Tibial nerve (tissue), 4 donors: ENCODE data around the gene PGF. TPM values are rescaled to one million over a fixed set of nuclear protein-coding genes. Genes with fewer than 3 reads are reported as not detected.

Experiments used
- DNase-seq, 2 donors: peaks; one replicate each; pipeline ENCODE4 v3.0.0-alpha.2; 2019; ENCODE audit warnings: low spot score in 2 of 2
- H3K27ac ChIP-seq, 4 donors: fragments of 200-600 bp; sonication (generic) in 3 of 4; one replicate each; pipeline ENCODE4 v1.5.1; 2017 to 2019; ENCODE audit warnings: mild to moderate bottlenecking in 1 of 4
- H3K27me3 ChIP-seq, 2 donors: fragments of 200-600 bp; sonication (generic) in 1 of 2; one replicate each; pipeline versions ENCODE4 v1.5.1 to v1.6.0; 2017 to 2019
- H3K36me3 ChIP-seq, 3 donors: fragments of 200-600 bp; sonication (generic); one replicate each; pipeline ENCODE4 v1.5.1; 2018 to 2019
- H3K4me1 ChIP-seq, 4 donors: fragments of 200-600 bp; sonication (generic) in 3 of 4; one replicate each; pipeline ENCODE4 v1.5.1; 2017 to 2019
- H3K4me3 ChIP-seq, 4 donors: fragments of 200-600 bp; sonication (generic) in 3 of 4; one replicate each; pipeline ENCODE4 v1.5.1; 2017 to 2019; ENCODE audit warnings: mild to moderate bottlenecking in 1 of 4, moderate library complexity in 1 of 4
- H3K9me3 ChIP-seq, 4 donors: fragments of 200-600 bp; sonication (generic) in 3 of 4; one replicate each; pipeline ENCODE4 v1.5.1; 2017 to 2019
- CTCF ChIP-seq, 5 experiments: fragments of 200-600 bp in 3 of 5; fragments of 450-650 bp in 2 of 5; sonication (generic) in 3 of 5; IDR thresholded peaks; one replicate each; pipeline ENCODE4 v1.5.1; 2016 to 2019; ENCODE audit warnings: antibody characterized with exemption in 5 of 5, mild to moderate bottlenecking in 3 of 5, moderate library complexity in 2 of 5
- EP300 ChIP-seq, 2 donors: sonication (generic); formaldehyde crosslinking; IDR thresholded peaks; one replicate each; pipeline ENCODE4 v1.6.1; 2017; ENCODE audit warnings: antibody characterized with exemption in 2 of 2, mild to moderate bottlenecking in 1 of 2
- POLR2A ChIP-seq, 2 donors: fragments of 450-650 bp; IDR thresholded peaks; one replicate each; pipeline ENCODE4 v1.6.1; 2017; ENCODE audit warnings: antibody characterized with exemption in 2 of 2, mild to moderate bottlenecking in 2 of 2, moderate library complexity in 2 of 2
- WGBS, 2 donors: methylation state at CpG; one replicate each; pipeline ENCODE4 v1.1.5; 2018; 5-methylcytosine and 5-hydroxymethylcytosine counted together
- total RNA-seq, 4 donors: library from RNA; depleted of rRNA; stranded (reverse); fragments of >200 nt; gene quantifications; one replicate each; pipeline ENCODE4 v1.1.0, GENCODE V29; 2016

PGF gene
- total RNA-seq, 4 donors from 2014 or later, result 13.2 to 39.5 (median 18.0) TPM

GRCh38 chr14:74921053-74921620 is 34.3 kb downstream of the PGF start:
- Histone ChIP-seq H3K27me3 (no peaks in the 10 kb centered on the region), H3K27ac (no peak overlapping the region), H3K9me3 (no peaks in the 10 kb centered on the region), H3K4me3 (no peak overlapping the region), H3K36me3 (no peaks in the 10 kb centered on the region), H3K4me1 (peaks cover 0 to 38% (median 18%) of the 10 kb centered on the region in 4 donors)
- TF ChIP-seq POLR2A (IDR thresholded peaks at IDR 0.05) (no peak), CTCF (IDR thresholded peaks at IDR 0.05) (no peak), EP300 (IDR thresholded peaks at IDR 0.05) (no peak)
- DNase-seq, result no peak
- 90 to 91% methylated on average over 13 to 19 of the region's 19 CpGs for WGBS, 2 donors

- Histone ChIP-seq H3K27me3 (no peaks in the 10 kb centered on the region), H3K27ac (no peak overlapping the region), H3K4me1 (peaks cover 0 to 46% (median 22%) of the 10 kb centered on the region in 4 donors), H3K36me3 (no peaks in the 10 kb centered on the region), H3K4me3 (no peak overlapping the region), H3K9me3 (no peaks in the 10 kb centered on the region)
- DNase-seq, result no peak
- 80 to 85% methylated on average over 4 of the region's 4 CpGs for WGBS, 2 donors
- TF ChIP-seq CTCF (IDR thresholded peaks at IDR 0.05) (no peak), EP300 (IDR thresholded peaks at IDR 0.05) (no peak), POLR2A (IDR thresholded peaks at IDR 0.05) (no peak)
Observed at GRCh38 chr14:74920281-74920680, 35.1 kb downstream of the PGF start.

DNA sequence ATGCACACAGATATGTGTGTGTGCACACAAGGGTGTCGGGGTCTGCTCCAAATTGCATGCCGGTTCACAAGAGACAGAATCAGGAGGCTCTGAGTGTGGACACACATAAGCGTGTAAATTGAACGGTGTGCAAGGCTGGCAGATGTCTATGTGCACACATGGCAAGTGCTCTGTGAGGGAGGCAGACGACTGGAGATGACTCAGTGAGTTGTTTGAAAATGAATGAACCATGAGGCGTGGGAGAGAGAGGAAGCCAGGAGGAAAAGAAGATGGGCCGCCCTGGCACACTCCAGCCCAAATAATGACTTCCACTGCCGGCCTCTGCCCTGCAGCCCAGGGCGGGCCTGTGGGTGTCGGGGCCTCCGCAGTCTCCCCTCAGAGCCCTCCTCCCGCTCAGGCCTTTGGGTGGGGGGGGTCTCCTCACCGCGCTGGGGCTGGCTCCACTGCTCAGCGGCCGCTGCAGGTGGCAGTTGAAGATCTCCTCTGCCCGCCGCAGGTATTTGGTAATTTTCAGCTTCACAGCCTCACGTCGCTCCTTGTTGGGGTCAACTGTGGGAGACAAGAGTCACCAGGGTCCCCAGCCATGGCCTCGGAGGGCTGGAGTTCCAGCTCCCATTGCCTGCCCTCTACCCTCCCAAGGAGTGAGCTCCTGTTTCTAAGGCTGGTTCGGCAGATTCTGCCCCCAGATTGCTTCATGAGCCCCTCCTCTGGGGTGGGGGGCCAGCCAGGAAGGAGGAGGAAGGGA is 35.8 kb downstream of the PGF start:
- H3K4me3 ChIP-seq, result no peak overlapping the region
- no peaks in the 10 kb centered on the region for H3K27me3 ChIP-seq
- H3K4me1 ChIP-seq, result peaks cover 0 to 53% (median 22%) of the 10 kb centered on the region in 4 donors
- no peak overlapping the region for H3K27ac ChIP-seq
- no peaks in the 10 kb centered on the region for H3K36me3 ChIP-seq
- WGBS, 2 donors, result 82 to 87% methylated on average over 21 to 22 of the region's 22 CpGs
- no peak for DNase-seq
- no peak for TF ChIP-seq CTCF (IDR thresholded peaks at IDR 0.05)
- TF ChIP-seq EP300 (IDR thresholded peaks at IDR 0.05), result no peak
- TF ChIP-seq POLR2A (IDR thresholded peaks at IDR 0.05), result no peak
- no peaks in the 10 kb centered on the region for H3K9me3 ChIP-seq

DNA sequence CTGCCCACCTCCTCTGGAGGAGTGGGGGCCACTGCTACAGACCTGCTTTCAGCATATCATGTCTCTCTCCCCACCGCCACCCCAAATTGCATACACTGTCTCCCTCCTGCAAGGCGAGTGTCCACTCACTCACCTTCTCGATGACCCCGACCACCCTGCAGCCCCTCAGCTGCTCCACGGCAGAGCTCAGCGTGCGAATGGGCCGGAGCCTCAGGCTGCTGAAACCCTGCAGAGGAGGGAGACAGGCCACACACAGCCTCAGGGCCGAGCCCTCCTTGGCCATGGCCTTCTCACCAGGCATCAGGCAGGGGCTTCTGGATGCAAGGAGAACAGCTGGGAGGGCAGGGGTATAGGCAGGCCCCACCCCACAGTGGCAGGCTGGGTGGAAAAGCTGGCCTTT is 37.0 kb downstream of the PGF start:
- Histone ChIP-seq H3K27ac (peak overlapping the region in 1 of 4 donors; percentile 4), H3K4me1 (peaks cover 0 to 63% (median 29%) of the 10 kb centered on the region in 4 donors), H3K9me3 (no peaks in the 10 kb centered on the region), H3K36me3 (no peaks in the 10 kb centered on the region), H3K27me3 (no peaks in the 10 kb centered on the region), H3K4me3 (no peak overlapping the region)
- WGBS, 2 donors, result 93 to 97% methylated on average over 9 of the region's 9 CpGs
- DNase-seq, result no peak
- TF ChIP-seq EP300 (IDR thresholded peaks at IDR 0.05) (no peak), POLR2A (IDR thresholded peaks at IDR 0.05) (no peak), CTCF (IDR thresholded peaks at IDR 0.05) (no peak)

GRCh38 chr14:74917646-74918081 is 37.7 kb downstream of the PGF start:
- 60 to 67% methylated on average over 13 of the region's 13 CpGs for WGBS, 2 donors

More at GRCh38 chr14:74917646-74918081, 37.7 kb downstream of the PGF start:
- Histone ChIP-seq H3K27me3 (no peaks in the 10 kb centered on the region), H3K4me3 (no peak overlapping the region), H3K36me3 (no peaks in the 10 kb centered on the region), H3K9me3 (no peaks in the 10 kb centered on the region), H3K27ac (peak overlapping the region in 3 of 4 donors; percentile 43 to 72 (median 71)), H3K4me1 (peaks cover 0 to 56% (median 26%) of the 10 kb centered on the region in 4 donors)
- TF ChIP-seq EP300 (IDR thresholded peaks at IDR 0.05), result peak in 1 of 2 donors; percentile 11
- TF ChIP-seq POLR2A (IDR thresholded peaks at IDR 0.05), result no peak
- DNase-seq, result peak; percentile 42 to 45
